ENCODE data around the gene ELMOD1.

DNA sequence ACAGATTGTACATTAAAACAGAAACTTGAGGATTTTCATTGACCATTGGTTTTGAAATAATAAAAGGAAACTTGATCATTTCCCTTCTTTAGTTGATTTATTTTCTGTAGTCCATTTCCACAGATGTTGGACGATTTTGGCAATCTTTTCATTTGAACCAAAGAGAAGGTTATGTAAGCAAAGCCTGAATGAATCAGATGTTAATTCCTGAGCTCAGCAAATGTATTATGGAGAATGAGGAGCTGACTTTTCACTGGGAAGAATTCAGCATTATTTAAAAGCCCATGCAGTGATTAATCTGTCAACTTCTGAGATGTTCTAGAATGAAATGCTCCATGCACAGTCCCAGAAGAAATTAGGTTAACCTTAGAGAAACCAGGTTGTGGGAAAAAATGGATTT lies 29.0 kb downstream of the ELMOD1 start:
- TF ChIP-seq POLR2A (IDR thresholded peaks at IDR 0.05; ENCODE audit: low read length) (no peak), GATA1 (IDR thresholded peaks at IDR 0.05; ENCODE audit: low read depth, low read length) (no peak)
